GM18951 (cell line): ENCODE data around the gene B4GALT1.

Experiments
- POLR2A ChIP-seq: IDR thresholded peaks from 4 replicates; pipeline ENCODE4 v1.6.1; 2011; ENCODE audit warnings: mild to moderate bottlenecking; ENCODE audit not compliant: insufficient read length, insufficient read depth; ENCODE audit errors: extremely low read depth
- in situ Hi-C: fragments of 300-500 bp; cut with MboI; formaldehyde crosslinking; loops from one replicate; pipeline ENCODE4 v1.12.0; 2022; ENCODE audit warnings: low sequenced_read_pairs, mixed read lengths, inconsistent platforms; ENCODE audit not compliant: unreplicated experiment

B4GALT1 gene

DNA sequence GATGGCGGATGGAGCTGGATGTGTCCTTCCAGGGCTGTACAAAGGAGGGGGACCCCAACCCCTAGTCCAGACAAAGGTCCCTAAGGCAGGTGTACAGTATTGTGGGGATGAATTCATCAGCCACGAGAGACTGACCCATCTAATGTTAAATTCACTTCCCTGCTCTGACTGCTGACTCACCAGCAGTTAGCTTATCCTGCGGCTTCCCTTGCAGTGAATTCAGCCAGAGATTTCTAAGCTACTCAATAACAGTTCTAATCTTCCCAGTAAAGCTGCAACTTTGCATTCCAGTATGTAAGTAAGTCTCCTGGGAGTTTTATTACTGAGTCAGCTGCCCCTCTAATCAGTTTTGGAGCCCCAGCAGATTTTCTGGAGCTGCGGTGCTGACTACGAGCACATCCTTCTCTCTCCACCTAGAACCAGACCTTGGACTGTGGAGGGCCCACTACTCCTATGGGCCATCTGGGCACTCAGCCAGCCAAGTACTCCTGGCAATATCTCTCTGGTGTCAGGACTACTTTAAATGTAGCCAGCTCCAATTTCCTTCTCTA is 16.1 kb downstream of the B4GALT1 start:
- in situ Hi-C loops, result no loop called here
- no peak for TF ChIP-seq POLR2A

DNA sequence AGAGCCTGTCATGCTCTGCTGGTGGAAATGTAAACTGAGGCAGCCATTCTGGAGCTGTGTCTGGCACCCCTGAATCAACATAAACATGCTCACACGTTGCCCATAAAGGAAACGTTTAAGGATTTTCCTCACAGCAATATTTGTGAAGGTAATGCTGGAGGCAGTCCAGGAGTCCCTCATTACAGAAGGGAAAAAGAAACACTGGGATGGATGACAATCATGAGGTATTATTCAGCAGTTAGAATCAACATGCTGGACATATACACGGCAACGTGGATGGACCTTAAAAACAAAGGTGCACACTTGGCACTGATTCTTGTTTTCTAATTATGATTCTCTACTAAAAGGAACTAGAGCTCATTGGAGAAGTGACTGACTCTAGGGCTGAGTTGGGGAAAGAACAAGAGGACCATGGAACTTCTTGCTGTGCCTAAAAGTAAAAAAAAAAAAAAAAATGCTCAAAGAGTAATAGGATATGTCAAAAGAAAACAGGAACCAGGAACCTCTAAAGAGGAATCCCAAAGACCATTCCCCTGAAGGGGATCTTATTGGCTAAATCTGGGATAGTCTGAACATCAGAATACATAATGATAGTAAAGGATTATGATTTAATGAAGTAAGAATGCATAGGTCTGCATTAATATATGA is 18.6 kb downstream of the B4GALT1 start:
- in situ Hi-C loops, result no loop called here
- no peak for TF ChIP-seq POLR2A

GRCh38 chr9:33147416-33148169 is 19.5 kb downstream of the B4GALT1 start:
- TF ChIP-seq POLR2A, result no peak
- in situ Hi-C loops, result no loop called here

DNA sequence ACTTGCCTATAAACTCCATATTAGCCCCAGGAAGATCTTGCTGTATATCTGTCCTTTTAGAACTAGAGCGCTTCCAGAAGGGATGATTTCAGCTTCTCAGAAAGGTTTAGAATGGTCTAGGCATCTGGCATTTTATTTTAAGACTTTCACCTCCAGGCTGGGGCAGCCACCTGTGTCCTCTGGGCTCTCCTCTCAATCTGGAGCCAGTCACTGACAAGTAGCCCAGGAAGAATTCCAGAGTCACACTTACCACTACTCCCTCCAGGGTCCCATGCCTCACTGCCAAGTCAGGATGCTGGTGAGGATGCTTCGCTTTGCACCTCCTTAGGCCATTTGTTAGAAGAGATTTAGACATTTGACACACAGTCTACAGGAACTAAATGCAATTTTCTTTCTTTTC is 20.8 kb downstream of the B4GALT1 start:
- in situ Hi-C loops, result no loop called here

DNA sequence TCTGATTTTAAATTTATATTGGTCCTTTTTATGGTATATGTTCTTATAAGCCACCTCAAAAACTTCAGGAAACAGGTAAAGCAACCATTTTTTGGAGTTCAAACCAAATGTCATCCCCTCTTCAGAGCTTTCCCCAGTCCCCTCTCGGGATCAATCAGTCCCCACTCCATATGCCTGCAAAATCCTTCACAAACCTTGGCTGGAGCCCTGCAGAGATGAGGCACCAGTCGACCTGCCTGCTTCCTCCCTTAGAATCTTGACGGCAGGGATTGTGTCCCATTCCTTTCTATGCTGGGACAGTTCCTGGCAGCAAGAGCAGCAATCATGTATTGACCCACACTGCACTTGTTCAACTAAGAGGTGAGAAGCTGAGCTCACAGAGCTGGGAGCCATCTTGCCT is 22.6 kb downstream of the B4GALT1 start:
- no peak for TF ChIP-seq POLR2A
- in situ Hi-C loops, result no loop called here

More for the DNA sequence above, 20.8 kb downstream of the B4GALT1 start:
- TF ChIP-seq POLR2A, result no peak

DNA sequence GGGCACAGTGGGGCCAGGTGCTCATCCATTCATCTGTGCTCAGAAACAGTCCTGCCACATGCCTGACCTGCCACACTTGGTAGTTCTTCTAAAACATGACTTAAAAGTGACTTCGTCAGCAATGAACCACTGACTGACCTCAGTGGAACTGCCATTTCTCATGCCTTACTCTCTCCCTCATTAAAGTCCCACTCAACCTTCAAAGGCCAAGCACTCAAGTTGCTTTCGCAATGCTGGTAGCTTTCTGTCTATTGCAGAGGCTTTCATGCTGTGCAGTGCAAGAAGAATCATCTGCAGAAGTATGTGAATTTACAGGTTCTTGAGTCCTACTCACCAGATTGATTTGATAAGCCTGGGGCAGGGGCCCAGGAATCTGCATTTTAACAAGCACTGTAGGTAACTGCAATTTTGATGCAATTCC is 23.9 kb downstream of the B4GALT1 start:
- in situ Hi-C loops, result no loop called here
- TF ChIP-seq POLR2A, result no peak

- TF ChIP-seq POLR2A, result no peak
- in situ Hi-C loops, result no loop called here
These were observed 24.6 kb downstream of the B4GALT1 start for GRCh38 chr9:33142535-33142934.

- in situ Hi-C loops, result no loop called here
- TF ChIP-seq POLR2A, result no peak
These were observed 26.5 kb downstream of the B4GALT1 start for GRCh38 chr9:33140401-33141360.

DNA sequence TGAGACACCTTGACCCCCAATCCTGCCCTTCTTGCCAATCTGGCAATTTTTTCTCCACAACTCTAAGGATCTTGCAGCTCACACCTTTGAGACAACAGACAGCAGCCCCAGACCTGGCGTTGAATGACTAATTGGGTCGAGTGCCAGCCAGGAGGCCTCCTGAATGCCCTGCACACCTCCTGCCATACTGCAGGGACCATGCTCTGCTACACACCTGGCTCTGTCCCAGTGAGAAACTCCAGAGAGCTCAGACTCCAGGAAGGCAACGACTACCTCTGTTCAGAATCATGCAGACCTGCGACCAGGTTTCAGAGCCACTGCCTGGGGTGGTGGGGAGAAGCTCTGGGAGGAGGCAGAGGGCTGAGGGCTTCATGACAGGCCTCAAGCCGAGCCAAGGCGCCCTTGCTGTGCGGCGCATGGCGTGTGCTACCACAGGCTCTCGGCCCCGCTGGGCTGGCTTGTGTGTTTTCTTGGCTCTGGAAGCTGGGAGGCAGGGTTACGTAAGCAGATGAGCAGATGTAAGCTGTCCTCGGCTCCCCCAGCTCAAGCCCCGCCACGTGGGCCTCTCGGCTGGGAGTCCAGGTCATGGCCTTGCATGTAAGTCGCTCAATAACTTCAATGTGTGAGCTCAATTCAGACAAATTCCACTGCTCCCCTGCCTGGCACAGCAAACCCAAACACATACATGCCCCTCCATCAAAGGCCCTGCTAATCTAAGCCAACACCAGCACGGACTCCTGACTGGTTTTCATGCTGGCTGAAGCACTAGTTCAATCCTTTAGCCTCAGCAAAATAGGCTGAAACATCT is 27.5 kb downstream of the B4GALT1 start:
- TF ChIP-seq POLR2A, result no peak
- in situ Hi-C loops, result no loop called here

- in situ Hi-C loops, result no loop called here
- no peak for TF ChIP-seq POLR2A
These were observed 28.4 kb downstream of the B4GALT1 start for GRCh38 chr9:33138768-33139167.

DNA sequence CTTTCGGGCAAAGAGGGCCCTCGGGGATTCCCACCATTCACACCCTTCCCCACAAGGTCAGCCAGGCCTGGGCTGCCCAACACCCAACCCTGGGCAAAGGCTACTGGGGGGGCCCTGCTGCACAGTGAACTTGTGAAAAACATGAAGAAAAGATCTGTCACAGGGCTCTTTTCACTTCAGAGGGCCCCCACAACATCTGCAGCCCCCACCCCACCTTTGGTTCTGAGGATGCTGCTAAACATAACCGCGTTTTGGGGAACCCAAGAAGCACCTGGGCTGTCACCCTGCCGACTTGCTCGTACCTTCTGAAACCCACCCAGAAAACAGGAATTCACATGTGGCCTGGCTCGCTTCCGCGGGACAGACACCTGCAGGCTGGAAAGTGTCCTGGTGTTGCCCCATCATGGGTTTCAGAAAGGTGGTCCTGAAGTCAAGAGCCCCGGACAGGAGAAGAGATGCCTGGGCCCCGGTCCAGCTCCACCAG is 29.3 kb downstream of the B4GALT1 start:
- no peak for TF ChIP-seq POLR2A
- in situ Hi-C loops, result no loop called here
